DOHH2 (cell line): ENCODE measurements around the gene MSLN.

Experiments
- EZH2phosphoT487 ChIP-seq: fragments of 200-600 bp; sonication (generic); IDR thresholded peaks from 2 replicates; pipeline ENCODE4 v1.6.1; 2017; ENCODE audit warnings: borderline replicate concordance, mild to moderate bottlenecking, antibody characterized with exemption, low read length, moderate library complexity, mixed read lengths
- TF ChIP-seq, protein P1 (sequence below): fragments of 200-600 bp; sonication (generic); IDR thresholded peaks from one replicate; pipeline ENCODE4 v1.5.1; 2014; ENCODE audit warnings: antibody characterized with exemption, mild to moderate bottlenecking, low read depth, low read length; ENCODE audit not compliant: poor library complexity, severe bottlenecking

DNA sequence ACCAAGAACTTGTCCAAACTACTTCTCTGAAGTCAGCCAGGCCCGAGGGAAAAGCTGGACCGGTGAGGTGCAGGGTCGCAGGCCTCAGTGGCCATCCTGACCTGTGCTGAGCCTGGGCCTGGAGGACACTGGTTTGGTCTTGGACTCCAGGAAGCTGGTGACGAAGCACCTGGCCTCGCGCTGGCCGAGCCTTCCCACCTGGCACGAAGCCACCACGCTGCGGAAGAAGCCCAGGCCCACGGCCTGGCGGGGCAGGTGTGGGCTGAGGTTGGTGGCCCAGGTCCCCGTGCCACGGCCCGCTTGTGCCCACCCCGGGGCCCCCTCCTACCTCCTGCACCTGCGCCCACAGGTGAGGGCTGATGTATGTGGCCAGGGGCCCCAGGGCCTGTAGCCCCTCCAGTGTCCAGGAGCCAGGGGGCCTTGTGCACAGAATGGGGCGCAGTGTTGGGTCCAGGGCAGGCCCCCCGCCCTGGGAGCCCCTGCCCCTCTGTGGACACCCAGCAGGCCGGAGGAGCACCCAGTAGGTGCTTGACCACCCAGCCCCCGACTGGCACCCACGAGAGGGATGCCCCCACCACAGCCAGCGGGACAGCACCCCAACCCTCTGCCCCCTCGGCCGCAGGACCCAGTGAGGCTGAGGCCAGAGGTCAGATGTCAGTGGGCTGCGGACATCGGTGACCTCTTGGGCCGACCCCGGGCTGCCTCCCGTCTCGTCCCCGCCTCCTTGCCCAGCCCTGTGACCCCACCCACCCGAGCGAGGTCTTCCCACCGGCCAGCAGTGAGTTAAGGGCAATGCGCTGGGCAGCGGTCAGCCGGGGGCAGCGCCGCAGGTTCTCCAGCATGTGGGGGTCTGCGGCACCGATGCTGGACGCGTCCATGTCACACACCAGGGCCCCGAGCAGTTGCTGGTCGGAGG, 13.8 kb downstream of the MSLN start:
- TF ChIP-seq, protein P1, sequence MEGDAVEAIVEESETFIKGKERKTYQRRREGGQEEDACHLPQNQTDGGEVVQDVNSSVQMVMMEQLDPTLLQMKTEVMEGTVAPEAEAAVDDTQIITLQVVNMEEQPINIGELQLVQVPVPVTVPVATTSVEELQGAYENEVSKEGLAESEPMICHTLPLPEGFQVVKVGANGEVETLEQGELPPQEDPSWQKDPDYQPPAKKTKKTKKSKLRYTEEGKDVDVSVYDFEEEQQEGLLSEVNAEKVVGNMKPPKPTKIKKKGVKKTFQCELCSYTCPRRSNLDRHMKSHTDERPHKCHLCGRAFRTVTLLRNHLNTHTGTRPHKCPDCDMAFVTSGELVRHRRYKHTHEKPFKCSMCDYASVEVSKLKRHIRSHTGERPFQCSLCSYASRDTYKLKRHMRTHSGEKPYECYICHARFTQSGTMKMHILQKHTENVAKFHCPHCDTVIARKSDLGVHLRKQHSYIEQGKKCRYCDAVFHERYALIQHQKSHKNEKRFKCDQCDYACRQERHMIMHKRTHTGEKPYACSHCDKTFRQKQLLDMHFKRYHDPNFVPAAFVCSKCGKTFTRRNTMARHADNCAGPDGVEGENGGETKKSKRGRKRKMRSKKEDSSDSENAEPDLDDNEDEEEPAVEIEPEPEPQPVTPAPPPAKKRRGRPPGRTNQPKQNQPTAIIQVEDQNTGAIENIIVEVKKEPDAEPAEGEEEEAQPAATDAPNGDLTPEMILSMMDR, result no peak
- no peak for TF ChIP-seq EZH2phosphoT487
